HCT116 (cell line): Measurements from ENCODE around the gene MBOAT1. TPM values are rescaled to one million over a fixed set of nuclear protein-coding genes. Genes with fewer than 3 reads are reported as not detected.

Source experiments
- ATAC-seq: fragments of 200-7000 bp; cut with Tn5 transposase; 2 replicates; pipeline ENCODE4 v1.9.1; 2020; ENCODE audit warnings: mild to moderate bottlenecking, moderate library complexity
- BruUV-seq: library from RNA; stranded (reverse); fragments of 400-500 nt; replicated peaks from 2 replicates; lab custom pipeline; 2021; lab: Mats Ljungman, UMichigan
- CTCF ChIA-PET: fragments of 300-600 bp; sonication (Branson Sonifier 250); formaldehyde crosslinking; loops from one replicate; lab custom pipeline; 2021; ENCODE audit warnings: antibody characterized with exemption; lab: Charles Lee
- POLR2A ChIA-PET: fragments of 300-600, 350-600 bp; sonication (Branson Sonifier 250); formaldehyde crosslinking; loops from one replicate; lab custom pipeline; 2021; ENCODE audit warnings: antibody characterized with exemption; lab: Charles Lee
- RAD21 ChIA-PET, 2 experiments: fragments of 300-600 bp; sonication (Branson Sonifier 250); formaldehyde crosslinking; loops; one replicate each; lab custom pipeline; 2023; ENCODE audit warnings: low total read pairs in 2 of 2; ENCODE audit not compliant: uncharacterized antibody in 2 of 2, unreplicated experiment in 2 of 2, low non-redundant PET in 1 of 2; lab: Charles Lee
- DNase-seq: peaks from one replicate; pipeline ENCODE4 v3.0.0-alpha.2; 2010; ENCODE audit warnings: low read depth, low spot score
- H2AFZ ChIP-seq: fragments of 200-600 bp; shearing (Covaris generic), sonication (generic); 2 replicates; pipeline ENCODE4 v1.6.1; 2017; ENCODE audit warnings: low read depth, mixed run types, mixed read lengths, antibody characterized with exemption, low read length; ENCODE audit not compliant: poor library complexity, severe bottlenecking
- H3K27ac ChIP-seq: 2 replicates; pipeline ENCODE4 v1.5.1; 2012; ENCODE audit warnings: low read depth, low read length
- H3K27me3 ChIP-seq: fragments of 200-600 bp; sonication (generic); 2 replicates; pipeline ENCODE4 v1.6.1; 2016; ENCODE audit warnings: mixed run types, low read length, mixed read lengths; ENCODE audit not compliant: insufficient read depth
- H3K36me3 ChIP-seq, 2 experiments: fragments of 200-500 bp in 1 of 2; fragments of 200-600 bp in 1 of 2; sonication (Bioruptor generic) in 1 of 2; sonication (generic) in 1 of 2; 2 replicates each; pipeline versions ENCODE4 v1.5.1 to v1.6.1; 2014 to 2016; ENCODE audit warnings: low read length in 2 of 2, inconsistent platforms in 1 of 2, mixed read lengths in 1 of 2, mixed run types in 1 of 2; ENCODE audit not compliant: insufficient read depth in 2 of 2, control insufficient read depth in 1 of 2
- H3K4me1 ChIP-seq, 2 experiments: fragments of 200-600 bp in 1 of 2; sonication (generic) in 1 of 2; 2 replicates each; pipeline versions ENCODE4 v1.5.1 to v1.6.1; 2012 to 2017; ENCODE audit warnings: low read length in 2 of 2, inconsistent platforms in 1 of 2, mild to moderate bottlenecking in 1 of 2, mixed read lengths in 1 of 2, mixed run types in 1 of 2, moderate library complexity in 1 of 2; ENCODE audit not compliant: insufficient read depth in 2 of 2, control insufficient read depth in 1 of 2
- H3K4me2 ChIP-seq: fragments of 200-600 bp; sonication (generic); 2 replicates; pipeline ENCODE4 v1.6.1; 2017; ENCODE audit warnings: mixed run types, low read length, mixed read lengths
- H3K4me3 ChIP-seq, 2 experiments: fragments of 200-600 bp in 1 of 2; sonication (generic) in 1 of 2; replicated peaks in 1 of 2; 2 replicates each; pipeline ENCODE4 v1.5.1; 2011 to 2016; ENCODE audit warnings: low read length in 2 of 2, control low read depth in 1 of 2, low read depth in 1 of 2, mild to moderate bottlenecking in 1 of 2, mixed read lengths in 1 of 2, mixed run types in 1 of 2
- H3K79me2 ChIP-seq: fragments of 200-600 bp; sonication (generic); 2 replicates; pipeline ENCODE4 v1.6.1; 2017; ENCODE audit warnings: mild to moderate bottlenecking, mixed run types, low read length, moderate library complexity, mixed read lengths; ENCODE audit not compliant: insufficient read depth
- H3K9ac ChIP-seq: fragments of 200-600 bp; sonication (generic); 2 replicates; pipeline ENCODE4 v1.6.1; 2016; ENCODE audit warnings: low read length, mixed read lengths
- H3K9me2 ChIP-seq: fragments of 200-600 bp; sonication (generic), shearing (Covaris generic); 2 replicates; pipeline ENCODE4 v1.6.1; 2017; ENCODE audit warnings: mixed run types, mild to moderate bottlenecking, moderate library complexity; ENCODE audit not compliant: insufficient read depth
- H3K9me3 ChIP-seq, 2 experiments: fragments of 200-500 bp in 1 of 2; fragments of 200-600 bp in 1 of 2; sonication (Bioruptor generic) in 1 of 2; sonication (generic) in 1 of 2; 2 replicates each; pipeline ENCODE4 v1.6.1; 2014 to 2017; ENCODE audit warnings: low read length in 2 of 2, mixed read lengths in 2 of 2, inconsistent platforms in 1 of 2, low read depth in 1 of 2, mild to moderate bottlenecking in 1 of 2, mixed run types in 1 of 2, moderate library complexity in 1 of 2; ENCODE audit not compliant: control insufficient read depth in 1 of 2, insufficient read depth in 1 of 2
- H4K20me1 ChIP-seq: fragments of 200-600 bp; sonication (generic), shearing (Covaris generic); 2 replicates; pipeline ENCODE4 v1.6.1; 2017; ENCODE audit warnings: mixed run types, mild to moderate bottlenecking, moderate library complexity; ENCODE audit not compliant: insufficient read depth
- ATF3 ChIP-seq: IDR thresholded peaks from 2 replicates; pipeline ENCODE4 v1.6.1; 2012
- CBX3 ChIP-seq: IDR thresholded peaks from 2 replicates; pipeline ENCODE4 v1.6.1; 2012; ENCODE audit warnings: low read depth
- CEBPB ChIP-seq: IDR thresholded peaks from 2 replicates; pipeline ENCODE4 v1.6.1; 2012; ENCODE audit warnings: low read depth
- EGR1 ChIP-seq: IDR thresholded peaks from 2 replicates; pipeline ENCODE4 v1.6.1; 2012; ENCODE audit warnings: low read depth
- ELF1 ChIP-seq: IDR thresholded peaks from 2 replicates; pipeline ENCODE4 v1.6.1; 2012; ENCODE audit warnings: low read depth, borderline replicate concordance
- EZH2 ChIP-seq: fragments of 200-600 bp; sonication (generic); IDR thresholded peaks from 2 replicates; pipeline ENCODE4 v1.6.1; 2017; ENCODE audit warnings: antibody characterized with exemption, mixed run types
- EZH2phosphoT487 ChIP-seq: fragments of 200-600 bp; IDR thresholded peaks from 2 replicates; pipeline ENCODE4 v1.6.1; 2018; ENCODE audit warnings: antibody characterized with exemption, borderline replicate concordance
- FOSL1 ChIP-seq: IDR thresholded peaks from 2 replicates; pipeline ENCODE4 v1.6.1; 2012; ENCODE audit warnings: low read depth
- JUND ChIP-seq: IDR thresholded peaks from 2 replicates; pipeline ENCODE4 v1.6.1; 2012
- MAX ChIP-seq: IDR thresholded peaks from 2 replicates; pipeline ENCODE4 v1.6.1; 2012
- POLR2A ChIP-seq: IDR thresholded peaks from 2 replicates; pipeline ENCODE4 v1.7.0; 2011; ENCODE audit warnings: borderline replicate concordance; ENCODE audit not compliant: insufficient read depth, insufficient read length; ENCODE audit errors: extremely low read depth
- POLR2AphosphoS5 ChIP-seq: IDR thresholded peaks from 2 replicates; pipeline ENCODE4 v1.6.1; 2011; ENCODE audit warnings: mild to moderate bottlenecking, low read depth, low read length, moderate library complexity
- RAD21 ChIP-seq: IDR thresholded peaks from 2 replicates; pipeline ENCODE4 v1.6.1; 2012; ENCODE audit warnings: low read depth, mild to moderate bottlenecking
- REST ChIP-seq: IDR thresholded peaks from 2 replicates; pipeline ENCODE4 v1.6.1; 2012; ENCODE audit warnings: low read depth
- SIN3A ChIP-seq: IDR thresholded peaks from 2 replicates; pipeline ENCODE4 v1.6.1; 2012; ENCODE audit warnings: low read depth
- SRF ChIP-seq: IDR thresholded peaks from 2 replicates; pipeline ENCODE4 v1.6.1; 2012; ENCODE audit warnings: low read depth
- TCF7L2 ChIP-seq: IDR thresholded peaks from 2 replicates; pipeline ENCODE4 v1.7.0; 2011; ENCODE audit warnings: borderline replicate concordance, inconsistent platforms; ENCODE audit not compliant: insufficient read depth, insufficient read length; ENCODE audit errors: extremely low read depth
- ZBTB33 ChIP-seq: IDR thresholded peaks from 2 replicates; pipeline ENCODE4 v1.6.1; 2011; ENCODE audit warnings: mild to moderate bottlenecking, low read length, moderate library complexity; ENCODE audit not compliant: insufficient replicate concordance; ENCODE audit errors: extremely low read depth
- ZFX ChIP-seq: fragments of 450-650 bp; IDR thresholded peaks from 2 replicates; pipeline ENCODE4 v1.6.1; 2017
- ZNF274 ChIP-seq: fragments of 200-500 bp; sonication (Bioruptor generic); IDR thresholded peaks from 2 replicates; pipeline ENCODE4 v1.6.1; 2014; ENCODE audit warnings: mild to moderate bottlenecking, low read depth, low read length, inconsistent platforms
- intact Hi-C: fragments of 100-400 bp; cut with micrococcal nuclease; formaldehyde crosslinking; loops from 2 replicates; pipeline ENCODE4 v1.10.0; 2022
- total RNA-seq: library from RNA; stranded (reverse); gene quantifications from one replicate; pipeline ENCODE4 v1.2.1, GENCODE V29; 2021; ENCODE audit not compliant: unreplicated experiment

The MBOAT1 gene
- total RNA-seq, 1 experiment from 2014 or later, result 11.7 TPM

- TF ChIP-seq ATF3 (no peak), POLR2A (no peak), ZFX (no peak), EZH2 (no peak), EZH2phosphoT487 (no peak), CBX3 (no peak), TCF7L2 (no peak), ZBTB33 (no peak), FOSL1 (no peak), ZNF274 (no peak), SRF (no peak), ELF1 (no peak), RAD21 (no peak), JUND (no peak), POLR2AphosphoS5 (no peak), EGR1 (no peak), REST (no peak), CEBPB (no peak), SIN3A (no peak), MAX (no peak)
- Histone ChIP-seq H3K27ac (no peak overlapping the region), H2AFZ (peak overlapping the region; percentile 44), H3K4me1 (no peaks in the 10 kb centered on the region), H3K36me3 (no peaks in the 10 kb centered on the region), H3K9me3 (no peaks in the 10 kb centered on the region), H3K4me3 (no peak overlapping the region), H4K20me1 (no peaks in the 10 kb centered on the region), H3K4me2 (no peak overlapping the region), H3K9me2 (no peaks in the 10 kb centered on the region), H3K79me2 (no peaks in the 10 kb centered on the region), H3K27me3 (no peaks in the 10 kb centered on the region), H3K9ac (no peak overlapping the region)
- intact Hi-C loops, result no loop called here
- BruUV-seq, result no TSS peak
- ChIA-PET POLR2A (no interaction called here), CTCF (no interaction called here), RAD21 (no interaction called here)
- no peak for ATAC-seq
- DNase-seq, result no peak
These were observed 17.6 kb upstream of the MBOAT1 start for GRCh38 chr6:20229881-20230280.
